ENCODE results near the gene ZNF532.

DNA sequence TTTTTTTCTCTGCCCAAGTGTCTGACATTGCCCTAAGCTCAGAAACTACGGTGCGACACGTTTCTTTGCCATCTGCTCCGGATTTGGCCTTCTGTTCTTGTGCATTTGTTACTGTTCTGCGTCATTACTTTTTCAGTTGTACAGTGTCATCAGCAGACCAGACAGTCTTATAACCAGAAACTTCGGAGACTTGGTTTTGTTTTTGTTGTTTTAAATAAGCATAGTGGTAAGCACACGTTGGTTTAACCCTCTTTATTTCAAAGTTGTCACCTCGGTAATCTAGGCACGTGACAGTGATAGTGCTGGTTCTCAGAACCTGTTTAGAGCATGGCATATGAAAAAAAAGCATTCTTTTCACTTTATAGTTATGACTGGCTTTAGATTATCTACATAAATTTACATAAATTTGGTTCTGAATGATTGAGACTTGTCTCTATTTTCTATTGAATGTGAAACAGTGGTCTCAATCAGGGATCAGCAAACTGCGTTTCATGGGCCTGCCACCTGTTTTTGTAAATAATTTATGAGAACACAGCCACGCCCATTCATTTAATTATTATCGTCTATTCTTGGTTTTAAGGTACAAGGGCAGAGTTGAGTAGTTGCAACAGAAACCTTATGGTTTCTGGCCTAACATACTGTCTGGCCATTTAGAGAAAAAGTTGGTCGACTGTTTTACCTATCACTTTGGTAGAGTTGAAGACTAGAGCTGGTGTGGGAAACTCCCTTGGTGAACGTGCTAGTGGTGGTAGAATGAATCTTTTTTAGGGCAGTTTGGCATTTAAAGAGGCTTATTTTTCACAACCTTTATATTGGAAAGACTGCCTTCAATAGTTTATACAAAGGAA, 106.5 kb downstream of the ZNF532 start:
- TF ChIP-seq, protein P1, sequence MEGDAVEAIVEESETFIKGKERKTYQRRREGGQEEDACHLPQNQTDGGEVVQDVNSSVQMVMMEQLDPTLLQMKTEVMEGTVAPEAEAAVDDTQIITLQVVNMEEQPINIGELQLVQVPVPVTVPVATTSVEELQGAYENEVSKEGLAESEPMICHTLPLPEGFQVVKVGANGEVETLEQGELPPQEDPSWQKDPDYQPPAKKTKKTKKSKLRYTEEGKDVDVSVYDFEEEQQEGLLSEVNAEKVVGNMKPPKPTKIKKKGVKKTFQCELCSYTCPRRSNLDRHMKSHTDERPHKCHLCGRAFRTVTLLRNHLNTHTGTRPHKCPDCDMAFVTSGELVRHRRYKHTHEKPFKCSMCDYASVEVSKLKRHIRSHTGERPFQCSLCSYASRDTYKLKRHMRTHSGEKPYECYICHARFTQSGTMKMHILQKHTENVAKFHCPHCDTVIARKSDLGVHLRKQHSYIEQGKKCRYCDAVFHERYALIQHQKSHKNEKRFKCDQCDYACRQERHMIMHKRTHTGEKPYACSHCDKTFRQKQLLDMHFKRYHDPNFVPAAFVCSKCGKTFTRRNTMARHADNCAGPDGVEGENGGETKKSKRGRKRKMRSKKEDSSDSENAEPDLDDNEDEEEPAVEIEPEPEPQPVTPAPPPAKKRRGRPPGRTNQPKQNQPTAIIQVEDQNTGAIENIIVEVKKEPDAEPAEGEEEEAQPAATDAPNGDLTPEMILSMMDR (IDR thresholded peaks at IDR 0.05) = no peak
- no peak for TF ChIP-seq POLR2A (IDR thresholded peaks at IDR 0.05)
- no peak for TF ChIP-seq POLR2AphosphoS5 (IDR thresholded peaks at IDR 0.05)
